ENCODE data around the gene CYP2F1. TPM values are rescaled to one million over a fixed set of nuclear protein-coding genes. Genes with fewer than 3 reads are reported as not detected.

The CYP2F1 gene
- total and polyA plus RNA-seq, 4 donors = not detected

GRCh38 chr19:41111296-41111695 is 2.9 kb upstream of the CYP2F1 start (continued):
- TF ChIP-seq CTCF (IDR thresholded peaks at IDR 0.05; ENCODE audit: low read depth, low read length, missing input control) (no peak), TAF1 (conservative IDR thresholded peaks at IDR 0.05) (no peak), JUND (IDR thresholded peaks at IDR 0.05) (no peak), FOXA1 (IDR thresholded peaks at IDR 0.05) (no peak), HNF4A (conservative IDR thresholded peaks at IDR 0.05) (no peak), RAD21 (IDR thresholded peaks at IDR 0.05) (no peak), FOXA2 (IDR thresholded peaks at IDR 0.05) (no peak), ATF3 (IDR thresholded peaks at IDR 0.05) (no peak)

- no peaks in the 10 kb centered on the region for H3K9me3 ChIP-seq (ENCODE audit: control insufficient read depth in 4 of 4, low read length in 3 of 4)
- no peak for TF ChIP-seq EGR1 (IDR thresholded peaks at IDR 0.05; ENCODE audit: low read depth in 2 of 2)
- no peak for TF ChIP-seq TAF1 (conservative IDR thresholded peaks at IDR 0.05)
- TF ChIP-seq HNF4A (conservative IDR thresholded peaks at IDR 0.05) = no peak
- TF ChIP-seq NR2F2 (IDR thresholded peaks at IDR 0.05) = no peak
- TF ChIP-seq ZBTB33 (IDR thresholded peaks at IDR 0.05) = no peak
- no peak for TF ChIP-seq ATF3 (IDR thresholded peaks at IDR 0.05)
- TF ChIP-seq MAX (IDR thresholded peaks at IDR 0.05) = no peak
- no peak for TF ChIP-seq CTCF (IDR thresholded peaks at IDR 0.05; ENCODE audit: low read depth, low read length, missing input control)
- TF ChIP-seq GABPA (IDR thresholded peaks at IDR 0.05 in 1 of 2, conservative IDR thresholded peaks at IDR 0.05 in 1 of 2) = no peak
- no peak for TF ChIP-seq REST (IDR thresholded peaks at IDR 0.05)
- TF ChIP-seq FOXA1 (IDR thresholded peaks at IDR 0.05) = no peak
- TF ChIP-seq JUND (IDR thresholded peaks at IDR 0.05) = no peak
- no peak for TF ChIP-seq SP1 (IDR thresholded peaks at IDR 0.05)
- no peak for TF ChIP-seq YY1 (IDR thresholded peaks at IDR 0.05)
- peaks cover 0 to 3% (median 0%) of the 10 kb centered on the region in 4 donors for H3K27me3 ChIP-seq (ENCODE audit: control insufficient read depth in 4 of 4, insufficient read depth in 4 of 4, low read length in 3 of 4)
- no peaks in the 10 kb centered on the region for H3K4me1 ChIP-seq (ENCODE audit: control insufficient read depth in 4 of 4, insufficient read depth in 4 of 4, low read length in 3 of 4)
- no peaks in the 10 kb centered on the region for H3K36me3 ChIP-seq (ENCODE audit: control insufficient read depth in 4 of 4, insufficient read depth in 3 of 4, low read depth in 1 of 4, low read length in 3 of 4)
- no peak overlapping the region for H3K27ac ChIP-seq (ENCODE audit: low read depth in 1 of 2, low read length in 2 of 2)
- no peak overlapping the region for H3K9ac ChIP-seq (ENCODE audit: low read depth in 1 of 2, low read length in 2 of 2)
- DNase-seq (ENCODE audit: low spot score) = no peak
- H3K4me3 ChIP-seq (ENCODE audit: low read depth in 1 of 3, low read length in 3 of 3) = no peak overlapping the region
- 96% methylated on average over 5 of the region's 5 CpGs for WGBS
These were observed 2.4 kb upstream of the CYP2F1 start for GRCh38 chr19:41111750-41112295.

Measured in liver (tissue), 9 donors.